ENCODE measurements around the gene METTL17.

Gene METTL17

GRCh38 chr14:21014761-21015190, 25.0 kb downstream of the METTL17 start:
- Histone ChIP-seq H3K36me3 (ENCODE audit: insufficient read depth, low read length) (no peaks in the 10 kb centered on the region), H2AFZ (ENCODE audit: low read length, unreplicated experiment) (no peak overlapping the region), H3K79me2 (ENCODE audit: control insufficient read depth, insufficient read depth, low read length, unreplicated experiment) (no peaks in the 10 kb centered on the region), H3K4me3 (ENCODE audit: low read depth, low read length) (no peak overlapping the region), H3K27me3 (ENCODE audit: insufficient read depth, low read length) (peaks cover 45% of the 10 kb centered on the region), H3K27ac (ENCODE audit: low read depth, low read length) (no peak overlapping the region), H3K4me1 (ENCODE audit: control insufficient read depth, insufficient read depth, low read length, unreplicated experiment) (no peaks in the 10 kb centered on the region)

- Histone ChIP-seq H2AFZ (ENCODE audit: low read length, unreplicated experiment) (no peak overlapping the region), H3K4me1 (ENCODE audit: control insufficient read depth, insufficient read depth, low read length, unreplicated experiment) (no peaks in the 10 kb centered on the region), H3K79me2 (ENCODE audit: control insufficient read depth, insufficient read depth, low read length, unreplicated experiment) (no peaks in the 10 kb centered on the region), H3K27ac (ENCODE audit: low read depth, low read length) (no peak overlapping the region), H3K27me3 (ENCODE audit: insufficient read depth, low read length) (peaks cover 47% of the 10 kb centered on the region), H3K36me3 (ENCODE audit: insufficient read depth, low read length) (no peaks in the 10 kb centered on the region), H3K4me3 (ENCODE audit: low read depth, low read length) (no peak overlapping the region)
These were observed 25.5 kb downstream of the METTL17 start for GRCh38 chr14:21015312-21015711.

- Histone ChIP-seq H3K36me3 (ENCODE audit: insufficient read depth, low read length) (no peaks in the 10 kb centered on the region), H3K4me1 (ENCODE audit: control insufficient read depth, insufficient read depth, low read length, unreplicated experiment) (no peaks in the 10 kb centered on the region)
These were observed 26.8 kb downstream of the METTL17 start for GRCh38 chr14:21016413-21017190.

GRCh38 chr14:21017528-21018245, 27.9 kb downstream of the METTL17 start:
- Histone ChIP-seq H3K36me3 (ENCODE audit: insufficient read depth, low read length) (no peaks in the 10 kb centered on the region), H3K27ac (ENCODE audit: low read depth, low read length) (no peak overlapping the region), H3K79me2 (ENCODE audit: control insufficient read depth, insufficient read depth, low read length, unreplicated experiment) (no peaks in the 10 kb centered on the region), H3K27me3 (ENCODE audit: insufficient read depth, low read length) (peaks cover 54% of the 10 kb centered on the region), H3K4me1 (ENCODE audit: control insufficient read depth, insufficient read depth, low read length, unreplicated experiment) (no peaks in the 10 kb centered on the region), H2AFZ (ENCODE audit: low read length, unreplicated experiment) (no peak overlapping the region), H3K4me3 (ENCODE audit: low read depth, low read length) (no peak overlapping the region)

More at GRCh38 chr14:21016413-21017190, 26.8 kb downstream of the METTL17 start:
- Histone ChIP-seq H3K79me2 (ENCODE audit: control insufficient read depth, insufficient read depth, low read length, unreplicated experiment) (no peaks in the 10 kb centered on the region), H3K27ac (ENCODE audit: low read depth, low read length) (no peak overlapping the region), H3K4me3 (ENCODE audit: low read depth, low read length) (no peak overlapping the region), H3K27me3 (ENCODE audit: insufficient read depth, low read length) (peaks cover 52% of the 10 kb centered on the region), H2AFZ (ENCODE audit: low read length, unreplicated experiment) (no peak overlapping the region)

GRCh38 chr14:21018286-21018685, 28.5 kb downstream of the METTL17 start:
- no peaks in the 10 kb centered on the region for H3K79me2 ChIP-seq (ENCODE audit: control insufficient read depth, insufficient read depth, low read length, unreplicated experiment)
- no peaks in the 10 kb centered on the region for H3K4me1 ChIP-seq (ENCODE audit: control insufficient read depth, insufficient read depth, low read length, unreplicated experiment)
- no peak overlapping the region for H3K4me3 ChIP-seq (ENCODE audit: low read depth, low read length)
- no peaks in the 10 kb centered on the region for H3K36me3 ChIP-seq (ENCODE audit: insufficient read depth, low read length)
- no peak overlapping the region for H3K27ac ChIP-seq (ENCODE audit: low read depth, low read length)
- peaks cover 54% of the 10 kb centered on the region for H3K27me3 ChIP-seq (ENCODE audit: insufficient read depth, low read length)
- H2AFZ ChIP-seq (ENCODE audit: low read length, unreplicated experiment), result no peak overlapping the region

- H2AFZ ChIP-seq (ENCODE audit: low read length, unreplicated experiment), result no peak overlapping the region
- H3K27me3 ChIP-seq (ENCODE audit: insufficient read depth, low read length), result peaks cover 56% of the 10 kb centered on the region
- H3K36me3 ChIP-seq (ENCODE audit: insufficient read depth, low read length), result no peaks in the 10 kb centered on the region
- H3K79me2 ChIP-seq (ENCODE audit: control insufficient read depth, insufficient read depth, low read length, unreplicated experiment), result no peaks in the 10 kb centered on the region
- no peak overlapping the region for H3K4me3 ChIP-seq (ENCODE audit: low read depth, low read length)
- H3K27ac ChIP-seq (ENCODE audit: low read depth, low read length), result no peak overlapping the region
- no peaks in the 10 kb centered on the region for H3K4me1 ChIP-seq (ENCODE audit: control insufficient read depth, insufficient read depth, low read length, unreplicated experiment)
These were observed 29.0 kb downstream of the METTL17 start for GRCh38 chr14:21018781-21019180.

GRCh38 chr14:21019366-21019765, 29.6 kb downstream of the METTL17 start:
- Histone ChIP-seq H3K79me2 (ENCODE audit: control insufficient read depth, insufficient read depth, low read length, unreplicated experiment) (no peaks in the 10 kb centered on the region), H3K4me1 (ENCODE audit: control insufficient read depth, insufficient read depth, low read length, unreplicated experiment) (no peaks in the 10 kb centered on the region), H2AFZ (ENCODE audit: low read length, unreplicated experiment) (no peak overlapping the region), H3K27me3 (ENCODE audit: insufficient read depth, low read length) (peaks cover 62% of the 10 kb centered on the region), H3K4me3 (ENCODE audit: low read depth, low read length) (no peak overlapping the region), H3K36me3 (ENCODE audit: insufficient read depth, low read length) (no peaks in the 10 kb centered on the region), H3K27ac (ENCODE audit: low read depth, low read length) (no peak overlapping the region)

GRCh38 chr14:21020977-21021545, 31.3 kb downstream of the METTL17 start:
- Histone ChIP-seq H3K27ac (ENCODE audit: low read depth, low read length) (no peak overlapping the region), H3K4me3 (ENCODE audit: low read depth, low read length) (no peak overlapping the region), H3K4me1 (ENCODE audit: control insufficient read depth, insufficient read depth, low read length, unreplicated experiment) (no peaks in the 10 kb centered on the region), H3K36me3 (ENCODE audit: insufficient read depth, low read length) (no peaks in the 10 kb centered on the region), H3K79me2 (ENCODE audit: control insufficient read depth, insufficient read depth, low read length, unreplicated experiment) (no peaks in the 10 kb centered on the region), H2AFZ (ENCODE audit: low read length, unreplicated experiment) (no peak overlapping the region), H3K27me3 (ENCODE audit: insufficient read depth, low read length) (peaks cover 74% of the 10 kb centered on the region)

- Histone ChIP-seq H3K4me3 (ENCODE audit: low read depth, low read length) (no peak overlapping the region), H3K27ac (ENCODE audit: low read depth, low read length) (no peak overlapping the region), H2AFZ (ENCODE audit: low read length, unreplicated experiment) (no peak overlapping the region), H3K36me3 (ENCODE audit: insufficient read depth, low read length) (no peaks in the 10 kb centered on the region), H3K27me3 (ENCODE audit: insufficient read depth, low read length) (peaks cover 82% of the 10 kb centered on the region), H3K4me1 (ENCODE audit: control insufficient read depth, insufficient read depth, low read length, unreplicated experiment) (no peaks in the 10 kb centered on the region), H3K79me2 (ENCODE audit: control insufficient read depth, insufficient read depth, low read length, unreplicated experiment) (no peaks in the 10 kb centered on the region)
These were observed 32.9 kb downstream of the METTL17 start for GRCh38 chr14:21022686-21023085.

GRCh38 chr14:21023174-21023573, 33.4 kb downstream of the METTL17 start:
- no peak overlapping the region for H2AFZ ChIP-seq (ENCODE audit: low read length, unreplicated experiment)
- H3K4me1 ChIP-seq (ENCODE audit: control insufficient read depth, insufficient read depth, low read length, unreplicated experiment), result no peaks in the 10 kb centered on the region
- H3K27me3 ChIP-seq (ENCODE audit: insufficient read depth, low read length), result peaks cover 82% of the 10 kb centered on the region
- H3K27ac ChIP-seq (ENCODE audit: low read depth, low read length), result no peak overlapping the region
- no peaks in the 10 kb centered on the region for H3K79me2 ChIP-seq (ENCODE audit: control insufficient read depth, insufficient read depth, low read length, unreplicated experiment)
- H3K4me3 ChIP-seq (ENCODE audit: low read depth, low read length), result no peak overlapping the region
- no peaks in the 10 kb centered on the region for H3K36me3 ChIP-seq (ENCODE audit: insufficient read depth, low read length)

All from ACC112 (cell line).